Ovary (tissue), 9 donors: ENCODE data around the gene CMTM4. TPM values are rescaled to one million over a fixed set of nuclear protein-coding genes. Genes with fewer than 3 reads are reported as not detected.

Experiments
- DNase-seq, 5 donors: peaks; one replicate each; pipeline ENCODE4 v3.0.0-alpha.2; 2019 to 2020
- H3K27ac ChIP-seq, 2 donors: fragments of 200-600 bp; one replicate each; pipeline versions ENCODE4 v1.5.1 to v1.8.0; 2019 to 2022
- H3K27me3 ChIP-seq: fragments of 200-600 bp; one replicate; pipeline ENCODE4 v1.8.0; 2022
- H3K36me3 ChIP-seq: fragments of 200-600 bp; sonication (generic); one replicate; pipeline ENCODE4 v1.5.1; 2019
- H3K4me1 ChIP-seq: one replicate; pipeline ENCODE4 v1.8.1; 2013; ENCODE audit warnings: mild to moderate bottlenecking, moderate library complexity; ENCODE audit not compliant: insufficient read depth
- H3K4me3 ChIP-seq: fragments of 200-600 bp; sonication (generic); one replicate; pipeline ENCODE4 v1.5.1; 2017
- H3K9me3 ChIP-seq, 2 donors: fragments of 200-600 bp in 1 of 2; sonication (generic) in 1 of 2; one replicate each; pipeline versions ENCODE4 v1.5.1 to v1.8.1; 2013 to 2019; ENCODE audit warnings: mild to moderate bottlenecking in 1 of 2, moderate library complexity in 1 of 2
- EP300 ChIP-seq: sonication (generic); formaldehyde crosslinking; IDR thresholded peaks from one replicate; pipeline ENCODE4 v1.6.1; 2017; ENCODE audit warnings: antibody characterized with exemption
- POLR2A ChIP-seq: fragments of 450-650 bp; IDR thresholded peaks from one replicate; pipeline ENCODE4 v1.6.1; 2017; ENCODE audit warnings: antibody characterized with exemption, mild to moderate bottlenecking, moderate library complexity
- WGBS, 3 donors: extraction: QIAGEN DNeasy Blood & Tissue Kit in 1 of 3; methylation state at CpG; one replicate each; pipeline versions ENCODE4 v1.1.5 to v1.1.7; 2013 to 2017; 5-methylcytosine and 5-hydroxymethylcytosine counted together
- intact Hi-C, 4 donors: fragments of 100-400 bp; cut with DNase I; formaldehyde crosslinking; loops; one replicate each; pipeline versions ENCODE4 v1.11.0 to v1.15.1; 2022 to 2023
- polyA plus RNA-seq, 2 donors: library from polyadenylated mRNA; stranded (reverse); fragments of 200-250 nt in 1 of 2; fragments of 350-450 nt in 1 of 2; fragmentation: Illumina TruSeq in 1 of 2; extraction: RNeasy Lipid Tissue Mini Kit (QIAGEN cat#74804) in 1 of 2; gene quantifications; one replicate each; pipeline ENCODE4 v1.2.3, GENCODE V29; 2013 to 2014
- total RNA-seq, 7 donors: library from RNA; depleted of rRNA in 2 of 7; stranded (reverse); fragments of >200 nt in 2 of 7; fragmentation: NEBNext Ultra II Directional in 3 of 7; extraction: Animal tissue kit (Norgen Biotek cat#: 25700) in 3 of 7; gene quantifications; one replicate each; pipeline versions ENCODE4 v1.1.0 to v1.2.4, GENCODE V29; 2016 to 2023
- TF ChIP-seq, protein P1 (sequence below), 3 donors: fragments of 450-650 bp in 2 of 3; fragments of 200-600 bp in 1 of 3; IDR thresholded peaks; one replicate each; pipeline versions ENCODE4 v1.5.1 to v1.8.0; 2016 to 2022; ENCODE audit warnings: antibody characterized with exemption in 3 of 3, mild to moderate bottlenecking in 1 of 3
- donor health status: DM: no; HTN: no; CAD: no; lungs with moderate emphysema.
- donor health status: DM: no; HTN: no; CAD: no.
- donor health status: Bipolar disorder and iron deficiency.
- donor health status: DM: yes; HTN: yes; CAD: no.
- donor health status: DM: no; HTN: no; CAD: no.
- donor health status: DM: yes; HTN: yes; CAD: no.

The CMTM4 gene
- total and polyA plus RNA-seq, 9 donors: 5.4 to 47.1 (median 13.1) TPM

DNA sequence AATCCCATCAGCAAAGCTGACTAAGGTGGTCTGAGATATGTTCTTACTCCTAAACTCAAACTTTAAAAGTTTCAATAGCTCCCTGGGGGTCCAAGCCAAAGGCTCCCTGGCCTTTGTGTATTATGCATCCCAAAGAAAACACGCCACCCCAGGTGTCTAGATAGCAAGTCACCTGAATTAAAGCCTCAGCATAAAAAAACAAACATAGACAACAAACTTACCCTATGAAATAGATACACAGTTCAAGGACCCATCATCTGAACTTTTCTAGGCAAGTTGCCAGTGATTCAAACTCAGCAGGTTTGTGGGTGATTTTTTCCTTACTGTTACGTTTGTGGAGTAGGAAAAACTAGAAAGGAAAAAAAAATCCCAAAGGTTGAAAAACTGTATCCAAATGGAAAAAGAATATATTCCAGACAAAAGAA is 79.5 kb downstream of the CMTM4 start:
- WGBS, 3 donors: 65 to 75% (median 68%) methylated on average over 2 of the region's 2 CpGs
- H3K27me3 ChIP-seq: no peaks in the 10 kb centered on the region
- H3K9me3 ChIP-seq: no peaks in the 10 kb centered on the region
- no peaks in the 10 kb centered on the region for H3K36me3 ChIP-seq
- H3K4me3 ChIP-seq: no peak overlapping the region
- H3K27ac ChIP-seq: no peak overlapping the region
- intact Hi-C loops: no loop called here
- DNase-seq: no peak
- TF ChIP-seq POLR2A (no peak), EP300 (no peak)
- TF ChIP-seq, protein P1, sequence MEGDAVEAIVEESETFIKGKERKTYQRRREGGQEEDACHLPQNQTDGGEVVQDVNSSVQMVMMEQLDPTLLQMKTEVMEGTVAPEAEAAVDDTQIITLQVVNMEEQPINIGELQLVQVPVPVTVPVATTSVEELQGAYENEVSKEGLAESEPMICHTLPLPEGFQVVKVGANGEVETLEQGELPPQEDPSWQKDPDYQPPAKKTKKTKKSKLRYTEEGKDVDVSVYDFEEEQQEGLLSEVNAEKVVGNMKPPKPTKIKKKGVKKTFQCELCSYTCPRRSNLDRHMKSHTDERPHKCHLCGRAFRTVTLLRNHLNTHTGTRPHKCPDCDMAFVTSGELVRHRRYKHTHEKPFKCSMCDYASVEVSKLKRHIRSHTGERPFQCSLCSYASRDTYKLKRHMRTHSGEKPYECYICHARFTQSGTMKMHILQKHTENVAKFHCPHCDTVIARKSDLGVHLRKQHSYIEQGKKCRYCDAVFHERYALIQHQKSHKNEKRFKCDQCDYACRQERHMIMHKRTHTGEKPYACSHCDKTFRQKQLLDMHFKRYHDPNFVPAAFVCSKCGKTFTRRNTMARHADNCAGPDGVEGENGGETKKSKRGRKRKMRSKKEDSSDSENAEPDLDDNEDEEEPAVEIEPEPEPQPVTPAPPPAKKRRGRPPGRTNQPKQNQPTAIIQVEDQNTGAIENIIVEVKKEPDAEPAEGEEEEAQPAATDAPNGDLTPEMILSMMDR (IDR thresholded peaks at IDR 0.05): no peak
- peaks cover 3% of the 10 kb centered on the region for H3K4me1 ChIP-seq

DNA sequence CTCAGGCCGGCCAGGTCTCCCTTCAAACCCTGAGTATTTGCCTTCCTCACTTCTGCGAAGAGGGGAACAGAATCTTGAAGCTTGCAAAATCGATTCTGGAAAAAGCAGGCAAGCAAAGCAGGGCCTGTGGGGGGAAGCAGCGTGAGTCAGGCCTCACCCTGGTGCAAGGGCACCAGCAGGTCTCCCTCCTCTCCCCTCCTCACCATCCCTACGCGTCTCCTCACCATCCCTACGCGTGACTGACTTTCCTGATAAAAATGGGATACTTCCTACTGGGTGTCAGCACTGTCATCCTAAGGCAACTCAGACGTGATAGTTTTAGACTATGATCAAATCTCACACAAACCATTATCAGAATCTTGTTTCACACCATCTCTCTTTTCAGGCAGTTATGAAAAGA is 80.0 kb downstream of the CMTM4 start:
- no peak overlapping the region for H3K27ac ChIP-seq
- intact Hi-C loops: no loop called here
- H3K9me3 ChIP-seq: no peaks in the 10 kb centered on the region
- TF ChIP-seq POLR2A (no peak), EP300 (no peak)
- TF ChIP-seq, protein P1 (IDR thresholded peaks at IDR 0.05): no peak
- H3K36me3 ChIP-seq: no peaks in the 10 kb centered on the region
- WGBS, 3 donors: 65 to 69% (median 67%) methylated on average over 9 of the region's 9 CpGs
- no peaks in the 10 kb centered on the region for H3K27me3 ChIP-seq
- H3K4me1 ChIP-seq: peaks cover 3% of the 10 kb centered on the region
- no peak overlapping the region for H3K4me3 ChIP-seq
- no peak for DNase-seq

DNA sequence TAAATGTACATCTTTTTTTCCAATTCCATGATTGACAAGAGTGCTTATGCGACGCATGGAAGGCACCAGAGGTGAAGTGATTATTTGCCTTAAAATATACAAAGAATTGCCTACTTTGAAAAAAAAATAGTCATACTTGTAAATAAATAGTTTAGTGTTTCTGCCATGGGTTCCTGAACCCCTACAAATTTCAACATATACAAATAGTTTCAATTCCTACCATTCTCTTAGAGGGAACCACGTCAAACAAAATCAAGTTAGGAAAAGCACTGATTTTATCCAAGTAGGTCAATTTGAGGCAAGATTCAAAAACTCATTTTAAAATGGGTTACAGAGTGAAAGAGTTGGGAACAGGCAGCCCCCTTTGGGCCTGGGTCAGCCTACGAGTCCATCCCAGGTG is 80.4 kb downstream of the CMTM4 start:
- WGBS, 3 donors: 85 to 91% (median 89%) methylated on average over 4 of the region's 4 CpGs
- no peaks in the 10 kb centered on the region for H3K9me3 ChIP-seq
- DNase-seq: no peak
- peaks cover 3% of the 10 kb centered on the region for H3K4me1 ChIP-seq
- H3K4me3 ChIP-seq: no peak overlapping the region
- TF ChIP-seq EP300: no peak
- TF ChIP-seq POLR2A: no peak
- TF ChIP-seq, protein P1 (IDR thresholded peaks at IDR 0.05): no peak
- H3K36me3 ChIP-seq: no peaks in the 10 kb centered on the region
- no peak overlapping the region for H3K27ac ChIP-seq
- no peaks in the 10 kb centered on the region for H3K27me3 ChIP-seq
- intact Hi-C loops: no loop called here

DNA sequence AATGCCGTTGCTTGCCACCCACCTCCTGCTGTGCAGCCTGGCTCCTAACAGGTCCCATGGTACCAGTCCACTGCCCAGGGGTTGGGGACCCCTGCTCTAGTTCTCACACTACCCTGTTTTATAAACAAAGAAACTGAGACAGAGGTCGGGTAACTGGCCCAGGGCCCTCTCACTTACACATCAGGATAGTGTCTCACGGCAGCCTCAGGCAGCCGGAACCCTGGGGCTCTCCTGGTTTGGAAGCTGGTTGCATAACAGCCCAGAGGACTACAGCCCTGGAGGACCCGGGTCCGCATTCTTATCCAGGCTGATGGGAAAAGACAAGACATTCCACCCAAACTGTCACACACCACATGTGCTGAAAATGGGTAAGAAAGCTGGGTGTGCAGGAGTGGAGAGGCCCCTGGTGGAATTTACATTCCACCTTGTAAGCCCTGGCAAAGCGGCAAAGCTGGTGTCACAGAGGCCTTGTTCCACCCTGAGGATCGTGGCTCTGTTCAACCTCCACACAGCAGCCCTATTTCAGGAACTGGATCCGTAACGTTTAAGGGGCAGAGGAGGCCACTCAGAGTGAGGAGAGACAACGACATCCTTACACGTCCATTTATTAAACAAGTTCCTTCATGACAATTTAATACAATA is 82.3 kb downstream of the CMTM4 start:
- intact Hi-C loops: loop anchor here in 1 of 4 donors (5.0 kb wide), 1 partner anchor 253 kb away; no protein-coding TSS in a partner anchor
- Histone ChIP-seq H3K4me3 (no peak overlapping the region), H3K4me1 (peaks cover 3% of the 10 kb centered on the region), H3K9me3 (no peaks in the 10 kb centered on the region), H3K27ac (no peak overlapping the region), H3K27me3 (no peaks in the 10 kb centered on the region), H3K36me3 (no peaks in the 10 kb centered on the region)
- 78 to 85% (median 78%) methylated on average over 12 of the region's 12 CpGs for WGBS, 3 donors
- TF ChIP-seq POLR2A (no peak), EP300 (no peak)
- TF ChIP-seq, protein P1 (IDR thresholded peaks at IDR 0.05): no peak
- no peak for DNase-seq
